ENCODE data around the gene FECH. TPM values are rescaled to one million over a fixed set of nuclear protein-coding genes. Genes with fewer than 3 reads are reported as not detected.

FECH gene
- total RNA-seq, 1 experiment from 2014 or later: 17.1 TPM

DNA sequence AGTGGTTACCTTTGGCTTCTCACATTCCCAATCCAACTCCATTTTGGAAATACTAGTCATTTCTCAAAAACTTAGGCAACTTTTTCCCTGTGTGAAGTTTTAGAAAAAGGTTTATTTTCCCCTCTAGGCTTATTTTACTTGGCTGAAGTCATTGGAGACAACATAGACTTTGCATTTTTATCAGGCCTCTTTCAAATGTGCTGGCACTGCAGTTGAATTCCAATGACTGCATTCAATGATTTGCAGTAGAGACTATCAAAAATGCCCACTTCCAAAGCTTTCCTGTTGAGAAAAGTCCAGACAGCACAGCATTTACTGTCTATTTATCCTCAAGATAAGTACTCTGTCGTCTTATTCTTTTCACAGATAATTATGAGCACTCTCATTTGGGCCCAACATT, 81.3 kb downstream of the FECH start:
- Mint-ChIP-seq H3K27me3 (ENCODE audit: insufficient read depth, unreplicated experiment) (peaks cover 20% of the 10 kb centered on the region), H3K4me1 (ENCODE audit: low read depth, unreplicated experiment) (no peaks in the 10 kb centered on the region), H3K27ac (ENCODE audit: unreplicated experiment) (no peak overlapping the region), H3K36me3 (ENCODE audit: insufficient read depth, unreplicated experiment) (no peaks in the 10 kb centered on the region), H3K4me3 (ENCODE audit: unreplicated experiment) (no peak overlapping the region), H3K9me3 (ENCODE audit: unreplicated experiment) (no peaks in the 10 kb centered on the region)
- intact Hi-C loops (cut with micrococcal nuclease; ENCODE audit: unreplicated experiment): no loop called here
- no peaks in the 10 kb centered on the region for H3K27me3 ChIP-seq (replicated peaks; ENCODE audit: control insufficient read depth, insufficient read depth, low read length)
- no peaks in the 10 kb centered on the region for H3K9me3 ChIP-seq
- BruUV-seq (replicated peaks): no TSS peak
- CTCF ChIA-PET: no interaction called here
- H3K4me3 ChIP-seq (ENCODE audit: low read depth, low read length): no peak overlapping the region
- DNase-seq: no peak
- H3K4me1 ChIP-seq: no peaks in the 10 kb centered on the region
- no peaks in the 10 kb centered on the region for H3K36me3 ChIP-seq (ENCODE audit: control insufficient read depth, insufficient read depth, low read length)
- POLR2A ChIA-PET: no interaction called here
- TF ChIP-seq, protein P1, sequence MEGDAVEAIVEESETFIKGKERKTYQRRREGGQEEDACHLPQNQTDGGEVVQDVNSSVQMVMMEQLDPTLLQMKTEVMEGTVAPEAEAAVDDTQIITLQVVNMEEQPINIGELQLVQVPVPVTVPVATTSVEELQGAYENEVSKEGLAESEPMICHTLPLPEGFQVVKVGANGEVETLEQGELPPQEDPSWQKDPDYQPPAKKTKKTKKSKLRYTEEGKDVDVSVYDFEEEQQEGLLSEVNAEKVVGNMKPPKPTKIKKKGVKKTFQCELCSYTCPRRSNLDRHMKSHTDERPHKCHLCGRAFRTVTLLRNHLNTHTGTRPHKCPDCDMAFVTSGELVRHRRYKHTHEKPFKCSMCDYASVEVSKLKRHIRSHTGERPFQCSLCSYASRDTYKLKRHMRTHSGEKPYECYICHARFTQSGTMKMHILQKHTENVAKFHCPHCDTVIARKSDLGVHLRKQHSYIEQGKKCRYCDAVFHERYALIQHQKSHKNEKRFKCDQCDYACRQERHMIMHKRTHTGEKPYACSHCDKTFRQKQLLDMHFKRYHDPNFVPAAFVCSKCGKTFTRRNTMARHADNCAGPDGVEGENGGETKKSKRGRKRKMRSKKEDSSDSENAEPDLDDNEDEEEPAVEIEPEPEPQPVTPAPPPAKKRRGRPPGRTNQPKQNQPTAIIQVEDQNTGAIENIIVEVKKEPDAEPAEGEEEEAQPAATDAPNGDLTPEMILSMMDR (IDR thresholded peaks at IDR 0.05; ENCODE audit: insufficient read depth in 1 of 2, low read depth in 1 of 2, low read length in 1 of 2, severe bottlenecking in 1 of 2, unreplicated experiment in 1 of 2): no peak

DNA sequence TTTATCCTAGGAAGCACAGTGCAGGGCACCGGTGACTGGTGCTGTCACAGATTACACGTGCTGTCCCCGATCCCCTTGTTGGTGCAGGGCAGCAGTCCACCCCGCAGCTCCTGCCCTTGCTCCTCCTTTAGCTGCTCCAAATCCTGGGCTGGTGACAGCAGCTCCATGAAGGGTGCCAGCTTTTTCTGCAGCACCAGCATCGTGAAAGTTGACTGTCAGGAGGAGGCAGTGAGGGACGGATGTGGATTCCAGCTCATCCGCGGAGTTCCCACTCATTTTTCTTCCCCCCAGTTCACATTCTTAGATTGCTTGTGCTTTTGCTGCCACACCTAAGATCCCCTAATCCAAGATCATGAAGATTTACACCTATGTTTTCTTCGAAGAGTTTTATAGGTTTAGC, 83.9 kb downstream of the FECH start:
- no peaks in the 10 kb centered on the region for H3K36me3 Mint-ChIP-seq (ENCODE audit: insufficient read depth, unreplicated experiment)
- ChIA-PET CTCF (no interaction called here), POLR2A (no interaction called here)
- no peaks in the 10 kb centered on the region for H3K4me1 Mint-ChIP-seq (ENCODE audit: low read depth, unreplicated experiment)
- peaks cover 15% of the 10 kb centered on the region for H3K27me3 Mint-ChIP-seq (ENCODE audit: insufficient read depth, unreplicated experiment)
- H3K27ac Mint-ChIP-seq (ENCODE audit: unreplicated experiment): no peak overlapping the region
- no TSS peak for BruUV-seq (replicated peaks)
- Histone ChIP-seq H3K36me3 (ENCODE audit: control insufficient read depth, insufficient read depth, low read length) (no peaks in the 10 kb centered on the region), H3K4me1 (no peaks in the 10 kb centered on the region), H3K27me3 (replicated peaks; ENCODE audit: control insufficient read depth, insufficient read depth, low read length) (no peaks in the 10 kb centered on the region), H3K9me3 (no peaks in the 10 kb centered on the region), H3K4me3 (ENCODE audit: low read depth, low read length) (no peak overlapping the region)
- TF ChIP-seq, protein P1 (IDR thresholded peaks at IDR 0.05; ENCODE audit: insufficient read depth in 1 of 2, low read depth in 1 of 2, low read length in 1 of 2, severe bottlenecking in 1 of 2, unreplicated experiment in 1 of 2): no peak
- intact Hi-C loops (cut with micrococcal nuclease; ENCODE audit: unreplicated experiment): no loop called here
- H3K4me3 Mint-ChIP-seq (ENCODE audit: unreplicated experiment): no peak overlapping the region
- H3K9me3 Mint-ChIP-seq (ENCODE audit: unreplicated experiment): no peaks in the 10 kb centered on the region
- DNase-seq: no peak

DNA sequence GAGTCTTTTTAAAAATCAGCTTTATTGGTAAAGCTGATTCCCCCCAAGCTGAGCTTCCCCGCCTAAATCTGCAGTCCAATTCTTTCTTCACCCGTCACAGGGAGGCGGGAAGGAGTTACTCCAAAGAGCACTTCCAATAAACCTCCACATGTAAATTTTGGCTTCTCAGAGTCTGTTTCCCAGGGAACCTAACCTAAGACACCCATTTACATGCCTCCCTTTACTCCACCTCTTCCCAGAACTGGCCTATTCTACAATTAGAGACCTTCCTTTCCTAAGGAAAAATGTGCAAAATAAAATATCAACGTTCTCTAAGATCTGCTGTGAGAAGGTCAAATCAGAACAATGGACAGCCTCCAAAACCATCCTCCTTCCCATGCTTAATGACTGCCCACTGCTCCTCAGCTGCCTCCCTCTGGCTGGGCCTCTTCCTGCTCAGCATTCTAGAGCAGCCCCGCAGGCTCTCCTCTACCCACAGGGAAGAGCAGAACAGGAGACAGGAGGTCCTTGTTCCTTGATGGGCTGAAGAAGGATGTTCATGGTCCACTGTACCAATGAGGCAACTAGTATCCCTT, 87.7 kb downstream of the FECH start:
- intact Hi-C loops (cut with micrococcal nuclease; ENCODE audit: unreplicated experiment): no loop called here
- no peaks in the 10 kb centered on the region for H3K36me3 ChIP-seq (ENCODE audit: control insufficient read depth, insufficient read depth, low read length)

More for the DNA sequence above, 87.7 kb downstream of the FECH start:
- CTCF ChIA-PET: no interaction called here
- Mint-ChIP-seq H3K36me3 (ENCODE audit: insufficient read depth, unreplicated experiment) (no peaks in the 10 kb centered on the region), H3K27me3 (ENCODE audit: insufficient read depth, unreplicated experiment) (peaks cover 7% of the 10 kb centered on the region), H3K9me3 (ENCODE audit: unreplicated experiment) (no peaks in the 10 kb centered on the region), H3K4me3 (ENCODE audit: unreplicated experiment) (no peak overlapping the region), H3K27ac (ENCODE audit: unreplicated experiment) (no peak overlapping the region), H3K4me1 (ENCODE audit: low read depth, unreplicated experiment) (no peaks in the 10 kb centered on the region)
- no peak for DNase-seq
- TF ChIP-seq, protein P1 (IDR thresholded peaks at IDR 0.05; ENCODE audit: insufficient read depth in 1 of 2, low read depth in 1 of 2, low read length in 1 of 2, severe bottlenecking in 1 of 2, unreplicated experiment in 1 of 2): no peak
- BruUV-seq (replicated peaks): no TSS peak
- POLR2A ChIA-PET: no interaction called here
- Histone ChIP-seq H3K27me3 (replicated peaks; ENCODE audit: control insufficient read depth, insufficient read depth, low read length) (no peaks in the 10 kb centered on the region), H3K4me3 (ENCODE audit: low read depth, low read length) (no peak overlapping the region), H3K9me3 (no peaks in the 10 kb centered on the region), H3K4me1 (no peaks in the 10 kb centered on the region)

Other genes starting within 250 kb of the FECH start
- not detected in 2 replicates for gene ST8SIA3, start 234.1 kb downstream of the FECH start, total RNA-seq (2022)
- gene ONECUT2, start 151.3 kb downstream of the FECH start, total RNA-seq (2022): 0.28 and 0.86 TPM in 2 replicates
- gene NARS1, start 35.1 kb upstream of the FECH start, total RNA-seq (2022): 114 and 116 TPM in 2 replicates
- gene ATP8B1, start 216.6 kb upstream of the FECH start, total RNA-seq (2022): 31.6 and 32.0 TPM in 2 replicates

Measured in Caco-2 (cell line).